Breast epithelium (tissue), 3 donors: Measurements from ENCODE around the gene AMBN.

Experiments used
- POLR2AphosphoS5 ChIP-seq, 3 donors: sonication (generic); formaldehyde crosslinking; IDR thresholded peaks; one replicate each; pipeline ENCODE4 v1.6.1; 2017; ENCODE audit warnings: antibody characterized with exemption in 3 of 3
- TF ChIP-seq, protein P1 (sequence below), 3 donors: fragments of 450-650 bp; IDR thresholded peaks; one replicate each; pipeline ENCODE4 v1.5.1; 2016 to 2017; ENCODE audit warnings: antibody characterized with exemption in 3 of 3, mild to moderate bottlenecking in 3 of 3, moderate library complexity in 3 of 3

DNA sequence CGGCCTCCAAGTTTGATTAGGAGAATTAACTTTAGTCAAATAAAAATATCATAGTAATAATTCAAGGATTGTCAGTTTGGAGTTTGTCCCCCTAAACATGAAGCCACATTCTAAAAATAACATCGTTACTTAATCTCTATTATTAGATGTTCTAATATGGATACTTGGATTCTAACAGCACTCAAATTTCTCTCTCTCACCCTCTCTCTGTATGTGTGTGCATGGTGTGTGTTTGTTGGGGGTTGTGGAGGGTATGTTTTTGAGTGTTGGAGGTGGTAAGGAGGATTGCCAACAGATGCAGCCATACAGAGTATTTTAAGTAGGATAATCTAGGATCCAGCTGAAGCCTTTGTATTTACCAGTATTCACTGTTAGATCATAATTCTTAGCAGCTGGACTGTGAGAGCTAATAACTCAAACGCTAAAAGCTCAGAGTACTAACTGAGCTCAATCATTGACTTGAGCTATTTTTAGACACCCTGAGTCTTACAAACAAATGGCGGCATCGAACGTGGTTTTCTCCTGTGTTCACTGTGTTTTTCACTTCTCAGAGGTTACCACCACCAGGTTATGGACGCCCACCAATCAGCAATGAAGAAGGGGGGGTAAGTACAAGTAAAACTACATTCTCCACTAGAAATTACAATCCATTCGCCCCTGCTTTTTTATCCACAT, 45.3 kb downstream of the AMBN start:
- TF ChIP-seq, protein P1, sequence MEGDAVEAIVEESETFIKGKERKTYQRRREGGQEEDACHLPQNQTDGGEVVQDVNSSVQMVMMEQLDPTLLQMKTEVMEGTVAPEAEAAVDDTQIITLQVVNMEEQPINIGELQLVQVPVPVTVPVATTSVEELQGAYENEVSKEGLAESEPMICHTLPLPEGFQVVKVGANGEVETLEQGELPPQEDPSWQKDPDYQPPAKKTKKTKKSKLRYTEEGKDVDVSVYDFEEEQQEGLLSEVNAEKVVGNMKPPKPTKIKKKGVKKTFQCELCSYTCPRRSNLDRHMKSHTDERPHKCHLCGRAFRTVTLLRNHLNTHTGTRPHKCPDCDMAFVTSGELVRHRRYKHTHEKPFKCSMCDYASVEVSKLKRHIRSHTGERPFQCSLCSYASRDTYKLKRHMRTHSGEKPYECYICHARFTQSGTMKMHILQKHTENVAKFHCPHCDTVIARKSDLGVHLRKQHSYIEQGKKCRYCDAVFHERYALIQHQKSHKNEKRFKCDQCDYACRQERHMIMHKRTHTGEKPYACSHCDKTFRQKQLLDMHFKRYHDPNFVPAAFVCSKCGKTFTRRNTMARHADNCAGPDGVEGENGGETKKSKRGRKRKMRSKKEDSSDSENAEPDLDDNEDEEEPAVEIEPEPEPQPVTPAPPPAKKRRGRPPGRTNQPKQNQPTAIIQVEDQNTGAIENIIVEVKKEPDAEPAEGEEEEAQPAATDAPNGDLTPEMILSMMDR (IDR thresholded peaks at IDR 0.05), result no peak
- no peak for TF ChIP-seq POLR2AphosphoS5 (IDR thresholded peaks at IDR 0.05)
